Suprapubic skin (tissue), 4 donors: Measurements from ENCODE around the gene SCGN. TPM values are rescaled to one million over a fixed set of nuclear protein-coding genes. Genes with fewer than 3 reads are reported as not detected.

ENCODE experiments used
- DNase-seq, 2 donors: peaks; one replicate each; pipeline ENCODE4 v3.0.0-alpha.2; 2019; ENCODE audit warnings: low spot score in 2 of 2
- H3K27ac ChIP-seq: fragments of 200-600 bp; sonication (generic); one replicate; pipeline ENCODE4 v1.5.1; 2019
- H3K27me3 ChIP-seq: fragments of 200-600 bp; sonication (generic); one replicate; pipeline ENCODE4 v1.5.1; 2019
- H3K36me3 ChIP-seq: fragments of 200-600 bp; sonication (generic); one replicate; pipeline ENCODE4 v1.5.1; 2019
- H3K4me1 ChIP-seq: fragments of 200-600 bp; sonication (generic); one replicate; pipeline ENCODE4 v1.5.1; 2019
- H3K4me3 ChIP-seq: fragments of 200-600 bp; sonication (generic); one replicate; pipeline ENCODE4 v1.5.1; 2019; ENCODE audit warnings: mild to moderate bottlenecking
- H3K9me3 ChIP-seq: fragments of 200-600 bp; sonication (generic); one replicate; pipeline ENCODE4 v1.5.1; 2019
- EP300 ChIP-seq: sonication (generic); formaldehyde crosslinking; IDR thresholded peaks from one replicate; pipeline ENCODE4 v1.6.1; 2017; ENCODE audit warnings: antibody characterized with exemption
- POLR2A ChIP-seq, 2 donors: fragments of 450-650 bp; IDR thresholded peaks; one replicate each; pipeline ENCODE4 v1.6.1; 2017; ENCODE audit warnings: antibody characterized with exemption in 2 of 2, mild to moderate bottlenecking in 2 of 2, moderate library complexity in 2 of 2
- POLR2AphosphoS5 ChIP-seq, 3 donors: sonication (generic); formaldehyde crosslinking; IDR thresholded peaks; one replicate each; pipeline ENCODE4 v1.6.1; 2017; ENCODE audit warnings: antibody characterized with exemption in 3 of 3
- WGBS: methylation state at CpG from one replicate; pipeline ENCODE4 v1.1.5; 2018; 5-methylcytosine and 5-hydroxymethylcytosine counted together
- total RNA-seq, 4 donors: library from RNA; depleted of rRNA; stranded (reverse); fragments of >200 nt; gene quantifications; one replicate each; pipeline ENCODE4 v1.1.0, GENCODE V29; 2016
- TF ChIP-seq, protein P1 (sequence below), 2 donors: fragments of 200-600 bp in 1 of 2; fragments of 450-650 bp in 1 of 2; sonication (generic) in 1 of 2; IDR thresholded peaks; one replicate each; pipeline ENCODE4 v1.5.1; 2016 to 2019; ENCODE audit warnings: antibody characterized with exemption in 2 of 2, mild to moderate bottlenecking in 1 of 2, moderate library complexity in 1 of 2

The SCGN gene
- total RNA-seq, 4 donors from 2014 or later = 0.34 TPM; not detected in 3

DNA sequence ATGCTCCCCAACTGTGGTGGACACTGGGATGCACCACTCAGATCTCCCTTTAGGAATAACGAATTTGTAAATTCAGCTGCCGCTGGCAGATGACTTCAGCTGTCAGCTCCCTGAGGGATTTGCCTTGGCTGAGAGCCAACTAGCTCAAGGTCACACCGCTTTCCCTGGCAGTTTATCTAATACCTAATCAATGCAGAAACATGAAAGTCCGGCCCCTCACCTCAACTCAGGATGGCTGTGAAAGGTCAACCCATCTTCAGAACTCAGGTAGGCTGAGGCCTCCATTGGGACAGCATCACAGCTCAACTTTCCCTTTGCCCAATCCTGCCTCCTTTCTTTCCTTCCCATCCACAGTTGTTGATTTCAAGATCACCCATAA is 22.8 kb upstream of the SCGN start:
- no peak overlapping the region for H3K27ac ChIP-seq
- no peaks in the 10 kb centered on the region for H3K4me1 ChIP-seq
- no peaks in the 10 kb centered on the region for H3K9me3 ChIP-seq
- 55% methylated on average over 4 of the region's 4 CpGs for WGBS
- H3K36me3 ChIP-seq = no peaks in the 10 kb centered on the region
- TF ChIP-seq, protein P1, sequence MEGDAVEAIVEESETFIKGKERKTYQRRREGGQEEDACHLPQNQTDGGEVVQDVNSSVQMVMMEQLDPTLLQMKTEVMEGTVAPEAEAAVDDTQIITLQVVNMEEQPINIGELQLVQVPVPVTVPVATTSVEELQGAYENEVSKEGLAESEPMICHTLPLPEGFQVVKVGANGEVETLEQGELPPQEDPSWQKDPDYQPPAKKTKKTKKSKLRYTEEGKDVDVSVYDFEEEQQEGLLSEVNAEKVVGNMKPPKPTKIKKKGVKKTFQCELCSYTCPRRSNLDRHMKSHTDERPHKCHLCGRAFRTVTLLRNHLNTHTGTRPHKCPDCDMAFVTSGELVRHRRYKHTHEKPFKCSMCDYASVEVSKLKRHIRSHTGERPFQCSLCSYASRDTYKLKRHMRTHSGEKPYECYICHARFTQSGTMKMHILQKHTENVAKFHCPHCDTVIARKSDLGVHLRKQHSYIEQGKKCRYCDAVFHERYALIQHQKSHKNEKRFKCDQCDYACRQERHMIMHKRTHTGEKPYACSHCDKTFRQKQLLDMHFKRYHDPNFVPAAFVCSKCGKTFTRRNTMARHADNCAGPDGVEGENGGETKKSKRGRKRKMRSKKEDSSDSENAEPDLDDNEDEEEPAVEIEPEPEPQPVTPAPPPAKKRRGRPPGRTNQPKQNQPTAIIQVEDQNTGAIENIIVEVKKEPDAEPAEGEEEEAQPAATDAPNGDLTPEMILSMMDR (IDR thresholded peaks at IDR 0.05) = no peak
- TF ChIP-seq POLR2A (IDR thresholded peaks at IDR 0.05) = no peak
- TF ChIP-seq POLR2AphosphoS5 (IDR thresholded peaks at IDR 0.05) = no peak
- no peak for TF ChIP-seq EP300
- no peak for DNase-seq
- H3K27me3 ChIP-seq = peaks cover 7% of the 10 kb centered on the region
- no peak overlapping the region for H3K4me3 ChIP-seq

DNA sequence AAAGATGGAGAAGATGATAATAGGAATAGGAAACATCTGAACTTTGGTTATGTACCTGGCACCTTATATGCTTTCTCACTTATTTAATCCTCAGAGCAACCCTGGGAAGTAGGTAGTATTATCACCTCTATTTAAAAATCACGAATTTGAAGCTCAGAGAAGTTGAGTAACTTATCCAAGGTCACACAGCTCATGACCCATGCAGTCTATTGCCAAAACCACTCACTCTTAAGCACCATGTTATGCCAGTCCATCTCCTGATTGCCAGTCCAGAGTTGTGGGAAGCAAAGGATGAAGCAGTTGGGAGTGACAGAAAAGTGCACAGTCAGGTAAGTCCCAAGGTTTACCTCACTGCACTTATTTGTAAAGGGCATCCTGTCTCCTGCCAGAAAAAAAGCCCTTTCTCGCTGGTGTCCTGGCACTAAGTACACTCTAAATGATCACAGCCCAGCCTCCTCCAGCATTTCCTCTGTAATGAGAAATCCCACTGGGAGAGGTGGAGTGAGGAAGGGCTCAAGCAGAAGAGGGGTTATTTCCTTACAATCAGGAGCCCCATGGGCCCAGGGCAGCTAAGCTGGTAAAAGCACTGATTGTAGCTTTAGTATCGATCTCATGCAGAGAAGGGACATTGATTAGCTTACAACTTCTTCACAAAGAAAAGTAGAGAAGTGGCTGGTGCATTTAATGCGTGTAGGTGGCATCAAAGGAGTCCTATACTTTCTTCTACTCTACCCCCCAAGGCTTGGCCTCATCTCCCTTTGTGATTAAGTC is 21.3 kb upstream of the SCGN start:
- Histone ChIP-seq H3K9me3 (no peaks in the 10 kb centered on the region), H3K36me3 (no peaks in the 10 kb centered on the region), H3K27ac (no peak overlapping the region), H3K27me3 (peaks cover 11% of the 10 kb centered on the region), H3K4me3 (no peak overlapping the region), H3K4me1 (no peaks in the 10 kb centered on the region)
- 51% methylated on average over 4 of the region's 4 CpGs for WGBS
- no peak for TF ChIP-seq POLR2AphosphoS5 (IDR thresholded peaks at IDR 0.05)
- TF ChIP-seq EP300 = no peak
- TF ChIP-seq POLR2A (IDR thresholded peaks at IDR 0.05) = no peak
- TF ChIP-seq, protein P1 (IDR thresholded peaks at IDR 0.05) = no peak
- no peak for DNase-seq

DNA sequence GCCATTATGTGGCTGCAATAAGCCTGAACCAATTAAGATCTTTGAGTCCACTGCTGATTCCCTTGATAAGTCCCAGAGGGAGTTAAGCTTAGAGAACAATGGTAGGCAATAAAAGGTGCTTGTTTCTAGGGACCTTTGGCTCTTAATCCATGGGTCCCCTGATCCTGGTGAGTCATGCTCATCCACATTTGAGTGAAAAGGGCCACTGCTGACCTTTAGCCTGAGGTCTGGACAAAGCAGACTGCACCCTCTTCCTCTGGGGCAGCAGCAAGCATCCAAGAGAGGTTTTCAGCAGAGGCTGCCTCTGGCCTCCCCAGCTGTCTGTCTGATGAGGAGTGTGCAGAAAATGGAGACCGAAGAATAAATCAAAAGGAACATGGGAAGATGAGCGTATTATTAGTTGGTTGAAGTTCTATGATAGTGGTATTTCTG is 16.1 kb upstream of the SCGN start:
- H3K4me3 ChIP-seq = no peak overlapping the region
- no peaks in the 10 kb centered on the region for H3K9me3 ChIP-seq
- DNase-seq = no peak
- peaks cover 13% of the 10 kb centered on the region for H3K27me3 ChIP-seq
- no peak for TF ChIP-seq POLR2A (IDR thresholded peaks at IDR 0.05)
- no peak for TF ChIP-seq POLR2AphosphoS5 (IDR thresholded peaks at IDR 0.05)
- TF ChIP-seq, protein P1 (IDR thresholded peaks at IDR 0.05) = no peak
- TF ChIP-seq EP300 = no peak
- 98% methylated on average over 2 of the region's 2 CpGs for WGBS
- no peaks in the 10 kb centered on the region for H3K4me1 ChIP-seq
- H3K27ac ChIP-seq = no peak overlapping the region
- H3K36me3 ChIP-seq = no peaks in the 10 kb centered on the region

DNA sequence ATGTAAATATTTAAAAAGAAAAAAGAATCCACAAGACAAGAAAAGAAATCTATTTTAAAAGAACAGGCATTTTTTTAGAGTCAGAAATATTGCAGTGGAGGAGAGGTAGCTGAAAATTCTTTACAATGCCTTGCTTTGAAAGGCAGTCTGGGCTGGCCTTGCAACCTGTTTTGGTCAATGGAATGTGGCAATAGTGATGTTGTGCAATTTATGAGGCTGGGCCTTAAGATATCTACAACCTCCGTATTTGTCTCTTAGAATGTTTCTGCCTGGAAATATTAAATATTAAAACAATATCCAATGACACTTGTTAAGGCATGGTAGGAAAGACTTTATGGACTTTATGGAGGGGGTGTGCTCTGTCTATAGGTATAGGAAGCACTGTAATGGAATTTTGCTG is 14.8 kb upstream of the SCGN start:
- TF ChIP-seq POLR2A (IDR thresholded peaks at IDR 0.05) = no peak
- no peak for TF ChIP-seq POLR2AphosphoS5 (IDR thresholded peaks at IDR 0.05)
- no peak for TF ChIP-seq EP300
- TF ChIP-seq, protein P1 (IDR thresholded peaks at IDR 0.05) = no peak
- Histone ChIP-seq H3K36me3 (no peaks in the 10 kb centered on the region), H3K27ac (no peak overlapping the region), H3K27me3 (peaks cover 21% of the 10 kb centered on the region), H3K4me1 (no peaks in the 10 kb centered on the region), H3K9me3 (no peaks in the 10 kb centered on the region), H3K4me3 (no peak overlapping the region)
- no peak for DNase-seq
- WGBS = 74% methylated on average over 1 of the region's 1 CpG

DNA sequence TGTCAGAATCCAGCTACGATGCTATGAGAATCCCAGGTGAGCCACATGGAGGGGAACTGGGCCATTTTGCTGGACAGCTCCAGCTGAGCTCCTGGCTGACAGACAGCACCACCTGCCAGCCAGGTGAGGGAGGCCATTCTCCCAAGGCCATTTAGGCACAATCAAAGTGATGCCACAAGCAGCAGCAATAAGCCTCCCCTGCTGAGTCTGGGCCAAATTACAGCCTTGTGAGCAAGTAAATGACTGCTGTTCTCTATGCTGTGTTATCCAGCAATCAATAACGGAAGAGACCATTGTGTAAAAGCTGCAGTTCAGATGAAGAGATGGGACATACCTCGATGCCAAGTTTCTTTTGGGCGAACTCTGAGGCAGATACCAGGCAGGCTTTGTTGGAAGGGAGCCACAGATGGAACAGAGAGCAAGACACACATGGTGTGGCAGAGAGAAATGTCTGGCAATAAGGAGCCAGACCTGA is 14.0 kb upstream of the SCGN start:
- no peak overlapping the region for H3K27ac ChIP-seq
- 38% methylated on average over 4 of the region's 4 CpGs for WGBS
- peaks cover 22% of the 10 kb centered on the region for H3K27me3 ChIP-seq
- no peak for TF ChIP-seq POLR2AphosphoS5 (IDR thresholded peaks at IDR 0.05)
- TF ChIP-seq EP300 = no peak
- TF ChIP-seq POLR2A (IDR thresholded peaks at IDR 0.05) = no peak
- TF ChIP-seq, protein P1 (IDR thresholded peaks at IDR 0.05) = no peak
- no peaks in the 10 kb centered on the region for H3K9me3 ChIP-seq
- no peak for DNase-seq
- H3K4me1 ChIP-seq = no peaks in the 10 kb centered on the region
- H3K36me3 ChIP-seq = no peaks in the 10 kb centered on the region
- H3K4me3 ChIP-seq = no peak overlapping the region
